T-helper 22 cell (primary cell): ENCODE measurements around the gene CDKN2B.

ENCODE experiments used
- DNase-seq: peaks from one replicate; pipeline ENCODE4 v3.0.0-alpha.2; 2020; ENCODE audit warnings: low read depth

CDKN2B gene

GRCh38 chr9:21993893-21994555, 15.1 kb downstream of the CDKN2B start, which contains the start of gene CDKN2A:
CDKN2A (minus strand) TSS chr9:21994392.
- DNase-seq: peak; percentile 30

DNA sequence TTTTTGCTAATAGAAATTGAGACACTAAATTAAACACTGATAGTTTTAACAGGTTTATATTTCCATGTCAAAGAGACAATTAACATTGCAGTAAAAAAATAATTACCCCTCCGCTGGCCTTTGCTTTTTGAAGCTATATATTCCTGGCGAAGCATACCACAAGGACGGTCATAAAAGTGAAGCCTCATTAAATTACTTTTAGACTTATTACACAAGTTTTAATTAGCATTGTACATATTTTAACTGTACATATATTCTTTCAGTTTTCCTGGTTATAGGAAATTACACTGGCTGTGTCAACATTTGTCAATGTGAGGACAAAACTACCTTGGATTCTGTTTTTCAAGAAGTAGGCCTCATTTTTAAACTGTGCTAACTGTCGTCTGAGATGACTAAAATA, 16.1 kb downstream of the CDKN2B start:
- DNase-seq: no peak

DNA sequence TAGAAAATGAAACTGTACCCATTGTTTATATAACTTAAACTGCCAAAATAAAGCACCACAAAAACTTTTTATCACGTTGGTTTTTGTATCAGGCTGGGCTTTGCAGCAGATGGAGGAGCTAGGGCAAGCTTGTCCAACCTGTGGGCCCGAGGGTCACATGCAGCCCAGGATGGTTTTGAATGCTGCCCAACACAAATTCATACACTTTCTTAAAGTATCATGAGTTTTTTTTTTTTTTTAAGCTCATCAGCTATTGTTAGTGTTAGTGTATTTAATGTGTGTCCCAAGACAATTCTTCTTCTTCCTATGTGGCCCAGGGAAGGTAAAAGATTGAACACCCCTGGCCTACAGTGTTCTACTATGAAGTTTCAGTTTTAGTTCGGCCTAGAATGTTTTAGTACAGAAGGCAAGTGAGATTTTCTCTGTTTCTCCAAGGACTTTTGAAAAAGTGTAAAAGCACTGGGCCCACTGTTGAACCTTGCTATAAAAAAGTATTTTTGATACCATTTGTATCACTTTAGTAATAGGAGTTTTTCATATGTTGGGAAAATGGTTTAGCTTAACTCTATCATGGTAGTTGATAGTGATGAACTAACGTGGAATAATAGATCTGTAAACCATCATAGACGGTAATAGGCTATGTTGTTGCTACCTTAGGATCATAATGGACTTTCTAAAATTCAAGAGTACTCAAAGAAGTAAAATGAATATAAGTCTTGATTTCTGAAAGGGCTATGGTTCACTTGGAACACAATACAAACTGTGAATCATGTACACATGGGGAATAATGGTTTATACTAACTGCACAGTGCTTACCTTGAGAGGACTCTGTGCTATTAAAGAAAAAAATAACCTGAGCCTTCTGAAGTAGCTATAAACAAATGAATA, 17.8 kb downstream of the CDKN2B start:
- no peak for DNase-seq

- no peak for DNase-seq
Observed at GRCh38 chr9:21989440-21990189, 19.5 kb downstream of the CDKN2B start.

- DNase-seq: no peak
Observed at GRCh38 chr9:21988056-21988990, 20.8 kb downstream of the CDKN2B start.

GRCh38 chr9:21985964-21986667, 23.0 kb downstream of the CDKN2B start:
- DNase-seq: no peak

DNA sequence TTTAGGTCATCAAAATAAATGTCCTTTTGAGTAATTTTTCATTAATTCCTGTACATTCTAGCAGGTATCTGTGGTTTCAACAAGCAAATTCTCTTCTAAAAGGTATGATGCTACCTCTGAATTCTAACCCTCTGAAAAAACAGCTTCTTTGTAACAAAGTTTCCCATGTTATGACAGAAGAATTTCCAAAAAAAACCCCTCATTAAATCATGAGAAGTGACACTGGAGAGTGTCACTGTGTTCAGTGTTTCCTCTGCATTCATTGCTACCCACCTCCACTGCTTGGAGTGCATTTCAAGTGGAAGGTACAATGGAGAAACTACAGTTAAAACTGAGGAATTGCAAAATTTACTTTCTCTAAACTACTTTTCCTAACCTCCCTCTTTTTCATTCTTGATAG, 25.0 kb downstream of the CDKN2B start:
- no peak for DNase-seq

DNA sequence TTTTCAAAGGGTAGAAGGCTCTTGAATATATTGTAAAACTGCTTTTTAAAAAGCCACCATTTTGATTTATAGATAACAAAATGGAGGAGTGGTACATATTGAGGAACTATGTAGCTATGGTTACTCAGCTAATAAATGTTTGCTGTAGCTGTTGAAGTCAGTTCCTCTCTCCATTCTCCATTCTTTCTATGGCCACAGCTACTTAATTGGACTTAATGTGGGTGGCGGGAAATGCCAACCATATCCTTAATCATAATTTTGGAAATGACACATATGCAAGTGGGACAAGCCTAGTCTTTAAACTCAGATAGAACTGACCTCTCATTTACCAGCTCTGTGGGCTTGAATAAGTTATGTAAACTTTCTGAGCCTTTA, 25.6 kb downstream of the CDKN2B start:
- no peak for DNase-seq

GRCh38 chr9:21982861-21983560, 26.1 kb downstream of the CDKN2B start:
- no peak for DNase-seq

DNA sequence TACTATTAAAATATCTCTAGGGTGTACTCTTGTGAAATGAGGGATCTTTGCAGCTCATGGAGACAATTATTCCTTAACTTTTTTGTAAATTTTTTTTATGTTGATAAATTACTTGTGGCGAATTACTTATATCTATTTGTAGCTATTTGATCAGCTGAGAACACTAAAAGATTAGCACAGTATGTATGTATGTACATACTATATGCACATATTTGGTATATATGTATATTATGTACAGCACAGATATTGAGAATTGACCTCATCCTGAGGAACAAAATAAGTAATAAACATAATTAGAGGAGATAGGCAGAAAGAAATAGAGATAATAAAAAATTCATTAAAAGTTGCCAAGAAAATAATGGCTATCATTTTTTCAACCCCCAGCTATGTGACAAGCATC, 26.7 kb downstream of the CDKN2B start:
- DNase-seq: no peak

- DNase-seq: no peak
Observed at GRCh38 chr9:21976334-21976875, 32.7 kb downstream of the CDKN2B start.

DNA sequence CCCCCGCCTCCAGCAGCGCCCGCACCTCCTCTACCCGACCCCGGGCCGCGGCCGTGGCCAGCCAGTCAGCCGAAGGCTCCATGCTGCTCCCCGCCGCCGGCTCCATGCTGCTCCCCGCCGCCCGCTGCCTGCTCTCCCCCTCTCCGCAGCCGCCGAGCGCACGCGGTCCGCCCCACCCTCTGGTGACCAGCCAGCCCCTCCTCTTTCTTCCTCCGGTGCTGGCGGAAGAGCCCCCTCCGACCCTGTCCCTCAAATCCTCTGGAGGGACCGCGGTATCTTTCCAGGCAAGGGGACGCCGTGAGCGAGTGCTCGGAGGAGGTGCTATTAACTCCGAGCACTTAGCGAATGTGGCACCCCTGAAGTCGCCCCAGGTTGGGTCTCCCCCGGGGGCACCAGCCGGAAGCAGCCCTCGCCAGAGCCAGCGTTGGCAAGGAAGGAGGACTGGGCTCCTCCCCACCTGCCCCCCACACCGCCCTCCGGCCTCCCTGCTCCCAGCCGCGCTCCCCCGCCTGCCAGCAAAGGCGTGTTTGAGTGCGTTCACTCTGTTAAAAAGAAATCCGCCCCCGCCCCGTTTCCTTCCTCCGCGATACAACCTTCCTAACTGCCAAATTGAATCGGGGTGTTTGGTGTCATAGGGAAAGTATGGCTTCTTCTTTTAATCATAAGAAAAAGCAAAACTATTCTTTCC, 34.2 kb downstream of the CDKN2B start:
- DNase-seq: no peak

DNA sequence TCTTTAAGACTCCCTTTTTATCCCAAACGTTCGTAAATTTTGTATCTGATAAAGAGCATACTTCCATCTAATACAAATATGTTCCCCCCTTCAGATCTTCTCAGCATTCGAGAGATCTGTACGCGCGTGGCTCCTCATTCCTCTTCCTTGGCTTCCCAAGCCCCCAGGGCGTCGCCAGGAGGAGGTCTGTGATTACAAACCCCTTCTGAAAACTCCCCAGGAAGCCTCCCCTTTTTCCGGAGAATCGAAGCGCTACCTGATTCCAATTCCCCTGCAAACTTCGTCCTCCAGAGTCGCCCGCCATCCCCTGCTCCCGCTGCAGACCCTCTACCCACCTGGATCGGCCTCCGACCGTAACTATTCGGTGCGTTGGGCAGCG, 34.8 kb downstream of the CDKN2B start:
- no peak for DNase-seq

DNA sequence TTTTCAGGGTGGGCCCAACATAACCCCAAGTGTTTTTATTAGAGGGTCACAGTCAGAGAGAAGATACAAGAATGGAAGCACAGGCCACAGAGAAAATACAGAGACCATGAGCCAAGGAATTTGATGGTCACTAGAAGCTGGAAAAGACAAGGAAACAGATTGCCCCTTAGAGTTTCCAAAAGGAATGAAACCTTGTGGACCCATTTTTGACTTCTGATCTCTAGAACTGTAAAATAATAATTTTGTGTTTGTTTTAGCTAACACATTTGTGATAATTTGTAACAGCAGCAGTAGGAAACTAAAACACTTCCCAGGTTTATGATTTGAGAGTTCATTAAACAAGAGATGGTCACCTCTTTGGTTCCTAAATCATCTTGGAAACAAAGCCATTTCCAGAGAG, 36.7 kb downstream of the CDKN2B start:
- no peak for DNase-seq

GRCh38 chr9:21970800-21971640, 38.1 kb downstream of the CDKN2B start:
- DNase-seq: no peak

DNA sequence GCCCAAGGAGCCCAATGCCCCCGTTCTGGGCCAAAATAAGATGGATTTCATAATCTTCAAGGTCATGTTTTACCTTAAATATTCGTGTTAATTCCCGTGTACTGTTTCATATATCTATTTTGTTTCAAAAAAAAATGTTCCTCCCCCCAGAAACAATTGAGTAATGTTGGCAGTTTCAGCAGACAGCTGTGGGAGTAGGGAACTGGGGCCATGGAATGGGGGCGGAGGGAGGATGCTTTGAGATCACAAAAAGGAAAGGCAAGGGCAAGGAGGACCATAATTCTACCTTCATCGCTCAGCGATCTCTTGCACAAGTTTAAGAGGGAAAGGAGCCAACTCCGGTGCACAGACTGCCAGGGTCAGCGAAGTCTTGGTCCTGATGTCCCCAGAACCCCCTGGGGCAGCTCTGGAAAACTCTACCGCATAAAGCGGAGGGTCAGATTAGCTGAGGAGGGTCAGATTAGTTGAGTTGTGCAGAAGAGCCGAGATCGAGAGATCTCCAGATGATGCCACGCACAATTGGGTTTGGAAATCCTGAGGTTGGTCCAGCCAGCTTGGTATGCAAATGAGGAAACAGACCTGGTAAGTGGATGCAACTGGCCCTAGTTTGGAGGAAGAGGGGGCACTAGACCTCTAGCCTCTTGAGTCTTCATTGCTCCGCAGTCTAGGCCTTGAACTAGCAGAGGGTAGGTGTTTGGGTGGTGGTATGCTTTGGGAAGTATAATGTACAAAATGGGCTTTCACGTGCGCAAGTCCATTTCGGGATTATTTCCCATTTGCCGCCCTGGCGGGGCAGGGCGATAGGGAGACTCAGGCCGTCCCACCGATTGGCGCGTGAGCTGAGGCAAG, 38.9 kb downstream of the CDKN2B start:
- no peak for DNase-seq
